HEK293 (cell line): ENCODE data around the gene PRR5.

Source experiments
- GLI4 ChIP-seq: fragments of 450-650 bp; formaldehyde crosslinking; IDR thresholded peaks from 2 replicates; pipeline ENCODE4 v1.5.1; 2016; ENCODE audit warnings: missing biosample characterization, missing genetic modification characterization
- KLF8 ChIP-seq: fragments of 450-650 bp; formaldehyde crosslinking; IDR thresholded peaks from 2 replicates; pipeline ENCODE4 v1.5.1; 2016; ENCODE audit warnings: missing biosample characterization, missing genetic modification characterization
- MYNN ChIP-seq: fragments of 450-650 bp; formaldehyde crosslinking; IDR thresholded peaks from 2 replicates; pipeline ENCODE4 v1.5.1; 2016; ENCODE audit warnings: missing biosample characterization, missing genetic modification characterization, borderline replicate concordance
- SP2 ChIP-seq: fragments of 450-650 bp; formaldehyde crosslinking; IDR thresholded peaks from 2 replicates; pipeline ENCODE4 v1.5.1; 2016; ENCODE audit warnings: missing biosample characterization, missing genetic modification characterization
- SP3 ChIP-seq: fragments of 450-650 bp; formaldehyde crosslinking; IDR thresholded peaks from 2 replicates; pipeline ENCODE4 v1.5.1; 2016; ENCODE audit warnings: missing biosample characterization, missing genetic modification characterization
- TCF7L2 ChIP-seq: IDR thresholded peaks from 2 replicates; pipeline ENCODE4 v1.6.1; 2011; ENCODE audit warnings: low read depth, mild to moderate bottlenecking, inconsistent platforms, low read length, moderate library complexity, borderline replicate concordance
- ZBTB26 ChIP-seq: fragments of 450-650 bp; formaldehyde crosslinking; optimal IDR thresholded peaks from 2 replicates; pipeline ENCODE3; 2016; ENCODE audit warnings: missing biosample characterization, mild to moderate bottlenecking, missing genetic modification characterization
- ZBTB44 ChIP-seq: fragments of 450-650 bp; IDR thresholded peaks from 2 replicates; pipeline ENCODE4 v1.5.1; 2018; ENCODE audit warnings: missing biosample characterization, mild to moderate bottlenecking, missing genetic modification characterization
- ZBTB8A ChIP-seq: fragments of 450-650 bp; formaldehyde crosslinking; IDR thresholded peaks from 2 replicates; pipeline ENCODE4 v1.5.1; 2016; ENCODE audit warnings: missing biosample characterization, missing genetic modification characterization
- ZNF133 ChIP-seq: fragments of 450-650 bp; formaldehyde crosslinking; IDR thresholded peaks from 2 replicates; pipeline ENCODE4 v1.5.1; 2016; ENCODE audit warnings: missing biosample characterization, missing genetic modification characterization
- ZNF140 ChIP-seq: fragments of 450-650 bp; formaldehyde crosslinking; IDR thresholded peaks from 2 replicates; pipeline ENCODE4 v1.5.1; 2016; ENCODE audit warnings: missing biosample characterization, missing genetic modification characterization
- ZNF174 ChIP-seq: fragments of 450-650 bp; formaldehyde crosslinking; IDR thresholded peaks from 2 replicates; pipeline ENCODE4 v1.5.0; 2017; ENCODE audit warnings: missing biosample characterization, mild to moderate bottlenecking, missing genetic modification characterization
- ZNF211 ChIP-seq: fragments of 450-650 bp; formaldehyde crosslinking; IDR thresholded peaks from 2 replicates; pipeline ENCODE4 v1.5.1; 2016; ENCODE audit warnings: low read depth, missing biosample characterization, missing genetic modification characterization
- ZNF311 ChIP-seq: fragments of 450-650 bp; formaldehyde crosslinking; IDR thresholded peaks from 2 replicates; pipeline ENCODE4 v1.5.1; 2017; ENCODE audit warnings: missing biosample characterization, missing genetic modification characterization, borderline replicate concordance
- ZNF423 ChIP-seq: fragments of 450-650 bp; formaldehyde crosslinking; IDR thresholded peaks from 2 replicates; pipeline ENCODE4 v1.5.1; 2016; ENCODE audit warnings: missing biosample characterization, missing genetic modification characterization
- ZNF514 ChIP-seq: fragments of 450-650 bp; formaldehyde crosslinking; IDR thresholded peaks from 2 replicates; pipeline ENCODE4 v1.5.1; 2016; ENCODE audit warnings: missing biosample characterization, missing genetic modification characterization
- ZNF544 ChIP-seq: fragments of 450-650 bp; formaldehyde crosslinking; IDR thresholded peaks from 2 replicates; pipeline ENCODE4 v1.5.0; 2017; ENCODE audit warnings: missing biosample characterization, missing genetic modification characterization
- ZNF610 ChIP-seq: fragments of 450-650 bp; formaldehyde crosslinking; IDR thresholded peaks from 2 replicates; pipeline ENCODE4 v1.5.1; 2016; ENCODE audit warnings: missing biosample characterization, missing genetic modification characterization, borderline replicate concordance
- ZNF623 ChIP-seq: fragments of 450-650 bp; formaldehyde crosslinking; IDR thresholded peaks from 2 replicates; pipeline ENCODE4 v1.5.1; 2016; ENCODE audit warnings: missing biosample characterization, missing genetic modification characterization
- ZXDB ChIP-seq: fragments of 450-650 bp; formaldehyde crosslinking; IDR thresholded peaks from 2 replicates; pipeline ENCODE4 v1.5.1; 2016; ENCODE audit warnings: missing biosample characterization, missing genetic modification characterization
- TF ChIP-seq, protein P1 (sequence below): fragments of 450-650 bp; formaldehyde crosslinking; IDR thresholded peaks from 2 replicates; pipeline ENCODE4 v1.5.1; 2017; ENCODE audit warnings: missing biosample characterization, missing genetic modification characterization
- TF ChIP-seq, protein P2 (sequence below): fragments of 450-650 bp; formaldehyde crosslinking; IDR thresholded peaks from 2 replicates; pipeline ENCODE4 v1.5.1; 2016; ENCODE audit warnings: missing biosample characterization, missing genetic modification characterization
- TF ChIP-seq, protein P3 (sequence below): fragments of 450-650 bp; formaldehyde crosslinking; conservative IDR thresholded peaks from 2 replicates; pipeline ENCODE4 v1.5.1; 2016; ENCODE audit warnings: low read depth, missing biosample characterization, missing genetic modification characterization
- TF ChIP-seq, protein P4 (sequence below): fragments of 450-650 bp; formaldehyde crosslinking; IDR thresholded peaks from 2 replicates; pipeline ENCODE4 v1.5.1; 2016; ENCODE audit warnings: missing biosample characterization, missing genetic modification characterization, borderline replicate concordance

The PRR5 gene

GRCh38 chr22:44752285-44753188 is 50.5 kb downstream of the PRR5 start, which contains the start of gene ARHGAP8 (continued):
- TF ChIP-seq, protein P1, sequence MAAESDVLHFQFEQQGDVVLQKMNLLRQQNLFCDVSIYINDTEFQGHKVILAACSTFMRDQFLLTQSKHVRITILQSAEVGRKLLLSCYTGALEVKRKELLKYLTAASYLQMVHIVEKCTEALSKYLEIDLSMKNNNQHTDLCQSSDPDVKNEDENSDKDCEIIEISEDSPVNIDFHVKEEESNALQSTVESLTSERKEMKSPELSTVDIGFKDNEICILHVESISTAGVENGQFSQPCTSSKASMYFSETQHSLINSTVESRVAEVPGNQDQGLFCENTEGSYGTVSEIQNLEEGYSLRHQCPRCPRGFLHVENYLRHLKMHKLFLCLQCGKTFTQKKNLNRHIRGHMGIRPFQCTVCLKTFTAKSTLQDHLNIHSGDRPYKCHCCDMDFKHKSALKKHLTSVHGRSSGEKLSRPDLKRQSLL = no peak
- TF ChIP-seq GLI4 (tag by site-specific recombination) = no peak
- TF ChIP-seq ZNF610 (tag by site-specific recombination) = no peak
- no peak for TF ChIP-seq ZNF544 (tag by site-specific recombination)
- TF ChIP-seq ZNF514 (tag by site-specific recombination) = no peak
- TF ChIP-seq ZBTB8A (tag by site-specific recombination) = peak; percentile 18; the same call in 1 of the 2 replicates
- peak; percentile 74 for TF ChIP-seq ZXDB (tag by site-specific recombination)
- no peak for TF ChIP-seq TCF7L2
- TF ChIP-seq ZNF211 (tag by site-specific recombination) = no peak
- TF ChIP-seq, protein P2, sequence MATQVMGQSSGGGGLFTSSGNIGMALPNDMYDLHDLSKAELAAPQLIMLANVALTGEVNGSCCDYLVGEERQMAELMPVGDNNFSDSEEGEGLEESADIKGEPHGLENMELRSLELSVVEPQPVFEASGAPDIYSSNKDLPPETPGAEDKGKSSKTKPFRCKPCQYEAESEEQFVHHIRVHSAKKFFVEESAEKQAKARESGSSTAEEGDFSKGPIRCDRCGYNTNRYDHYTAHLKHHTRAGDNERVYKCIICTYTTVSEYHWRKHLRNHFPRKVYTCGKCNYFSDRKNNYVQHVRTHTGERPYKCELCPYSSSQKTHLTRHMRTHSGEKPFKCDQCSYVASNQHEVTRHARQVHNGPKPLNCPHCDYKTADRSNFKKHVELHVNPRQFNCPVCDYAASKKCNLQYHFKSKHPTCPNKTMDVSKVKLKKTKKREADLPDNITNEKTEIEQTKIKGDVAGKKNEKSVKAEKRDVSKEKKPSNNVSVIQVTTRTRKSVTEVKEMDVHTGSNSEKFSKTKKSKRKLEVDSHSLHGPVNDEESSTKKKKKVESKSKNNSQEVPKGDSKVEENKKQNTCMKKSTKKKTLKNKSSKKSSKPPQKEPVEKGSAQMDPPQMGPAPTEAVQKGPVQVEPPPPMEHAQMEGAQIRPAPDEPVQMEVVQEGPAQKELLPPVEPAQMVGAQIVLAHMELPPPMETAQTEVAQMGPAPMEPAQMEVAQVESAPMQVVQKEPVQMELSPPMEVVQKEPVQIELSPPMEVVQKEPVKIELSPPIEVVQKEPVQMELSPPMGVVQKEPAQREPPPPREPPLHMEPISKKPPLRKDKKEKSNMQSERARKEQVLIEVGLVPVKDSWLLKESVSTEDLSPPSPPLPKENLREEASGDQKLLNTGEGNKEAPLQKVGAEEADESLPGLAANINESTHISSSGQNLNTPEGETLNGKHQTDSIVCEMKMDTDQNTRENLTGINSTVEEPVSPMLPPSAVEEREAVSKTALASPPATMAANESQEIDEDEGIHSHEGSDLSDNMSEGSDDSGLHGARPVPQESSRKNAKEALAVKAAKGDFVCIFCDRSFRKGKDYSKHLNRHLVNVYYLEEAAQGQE (tag by site-specific recombination) = no peak
- no peak for TF ChIP-seq ZNF174 (tag by site-specific recombination)
- TF ChIP-seq, protein P3, sequence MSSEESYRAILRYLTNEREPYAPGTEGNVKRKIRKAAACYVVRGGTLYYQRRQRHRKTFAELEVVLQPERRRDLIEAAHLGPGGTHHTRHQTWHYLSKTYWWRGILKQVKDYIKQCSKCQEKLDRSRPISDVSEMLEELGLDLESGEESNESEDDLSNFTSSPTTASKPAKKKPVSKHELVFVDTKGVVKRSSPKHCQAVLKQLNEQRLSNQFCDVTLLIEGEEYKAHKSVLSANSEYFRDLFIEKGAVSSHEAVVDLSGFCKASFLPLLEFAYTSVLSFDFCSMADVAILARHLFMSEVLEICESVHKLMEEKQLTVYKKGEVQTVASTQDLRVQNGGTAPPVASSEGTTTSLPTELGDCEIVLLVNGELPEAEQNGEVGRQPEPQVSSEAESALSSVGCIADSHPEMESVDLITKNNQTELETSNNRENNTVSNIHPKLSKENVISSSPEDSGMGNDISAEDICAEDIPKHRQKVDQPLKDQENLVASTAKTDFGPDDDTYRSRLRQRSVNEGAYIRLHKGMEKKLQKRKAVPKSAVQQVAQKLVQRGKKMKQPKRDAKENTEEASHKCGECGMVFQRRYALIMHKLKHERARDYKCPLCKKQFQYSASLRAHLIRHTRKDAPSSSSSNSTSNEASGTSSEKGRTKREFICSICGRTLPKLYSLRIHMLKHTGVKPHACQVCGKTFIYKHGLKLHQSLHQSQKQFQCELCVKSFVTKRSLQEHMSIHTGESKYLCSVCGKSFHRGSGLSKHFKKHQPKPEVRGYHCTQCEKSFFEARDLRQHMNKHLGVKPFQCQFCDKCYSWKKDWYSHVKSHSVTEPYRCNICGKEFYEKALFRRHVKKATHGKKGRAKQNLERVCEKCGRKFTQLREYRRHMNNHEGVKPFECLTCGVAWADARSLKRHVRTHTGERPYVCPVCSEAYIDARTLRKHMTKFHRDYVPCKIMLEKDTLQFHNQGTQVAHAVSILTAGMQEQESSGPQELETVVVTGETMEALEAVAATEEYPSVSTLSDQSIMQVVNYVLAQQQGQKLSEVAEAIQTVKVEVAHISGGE = 0 out of 2 replicates have a peak, but pooled peaks have one; percentile 13
- no peak for TF ChIP-seq ZNF623
- peak; percentile 39; the same call in 1 of the 2 replicates for TF ChIP-seq SP3 (tag by site-specific recombination)
- peak; percentile 38 for TF ChIP-seq SP2 (tag by site-specific recombination)
- TF ChIP-seq, protein P4, sequence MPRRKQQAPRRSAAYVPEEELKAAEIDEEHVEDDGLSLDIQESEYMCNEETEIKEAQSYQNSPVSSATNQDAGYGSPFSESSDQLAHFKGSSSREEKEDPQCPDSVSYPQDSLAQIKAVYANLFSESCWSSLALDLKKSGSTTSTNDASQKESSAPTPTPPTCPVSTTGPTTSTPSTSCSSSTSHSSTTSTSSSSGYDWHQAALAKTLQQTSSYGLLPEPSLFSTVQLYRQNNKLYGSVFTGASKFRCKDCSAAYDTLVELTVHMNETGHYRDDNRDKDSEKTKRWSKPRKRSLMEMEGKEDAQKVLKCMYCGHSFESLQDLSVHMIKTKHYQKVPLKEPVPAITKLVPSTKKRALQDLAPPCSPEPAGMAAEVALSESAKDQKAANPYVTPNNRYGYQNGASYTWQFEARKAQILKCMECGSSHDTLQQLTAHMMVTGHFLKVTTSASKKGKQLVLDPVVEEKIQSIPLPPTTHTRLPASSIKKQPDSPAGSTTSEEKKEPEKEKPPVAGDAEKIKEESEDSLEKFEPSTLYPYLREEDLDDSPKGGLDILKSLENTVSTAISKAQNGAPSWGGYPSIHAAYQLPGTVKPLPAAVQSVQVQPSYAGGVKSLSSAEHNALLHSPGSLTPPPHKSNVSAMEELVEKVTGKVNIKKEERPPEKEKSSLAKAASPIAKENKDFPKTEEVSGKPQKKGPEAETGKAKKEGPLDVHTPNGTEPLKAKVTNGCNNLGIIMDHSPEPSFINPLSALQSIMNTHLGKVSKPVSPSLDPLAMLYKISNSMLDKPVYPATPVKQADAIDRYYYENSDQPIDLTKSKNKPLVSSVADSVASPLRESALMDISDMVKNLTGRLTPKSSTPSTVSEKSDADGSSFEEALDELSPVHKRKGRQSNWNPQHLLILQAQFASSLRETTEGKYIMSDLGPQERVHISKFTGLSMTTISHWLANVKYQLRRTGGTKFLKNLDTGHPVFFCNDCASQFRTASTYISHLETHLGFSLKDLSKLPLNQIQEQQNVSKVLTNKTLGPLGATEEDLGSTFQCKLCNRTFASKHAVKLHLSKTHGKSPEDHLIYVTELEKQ (tag by site-specific recombination) = no peak
- TF ChIP-seq ZNF311 (tag by site-specific recombination) = no peak
- TF ChIP-seq ZNF423 (tag by site-specific recombination) = no peak
- no peak for TF ChIP-seq ZNF140 (tag by site-specific recombination)
- TF ChIP-seq ZBTB26 = peak; percentile 34
- no peak for TF ChIP-seq ZNF133
- no peak for TF ChIP-seq MYNN (tag by site-specific recombination)
- TF ChIP-seq KLF8 (tag by site-specific recombination) = peak; percentile 70
- no peak for TF ChIP-seq ZBTB44 (tag by site-specific recombination)
